Measurements from ENCODE around the gene RAPSN. TPM values are rescaled to one million over a fixed set of nuclear protein-coding genes. Genes with fewer than 3 reads are reported as not detected.

Gene RAPSN
- total RNA-seq, 1 donor from 2014 or later = 0.39 TPM

- Mint-ChIP-seq H3K27ac (no peak overlapping the region), H3K36me3 (peaks cover 30% of the 10 kb centered on the region), H3K9me3 (no peaks in the 10 kb centered on the region), H3K4me3 (no peak overlapping the region), H3K4me1 (ENCODE audit: unreplicated experiment) (peaks cover 11% of the 10 kb centered on the region), H3K27me3 (no peaks in the 10 kb centered on the region)
- DNase-seq (ENCODE audit: extremely low spot score, unreplicated experiment) = no peak
- no peak for TF ChIP-seq CTCF (conservative IDR thresholded peaks at IDR 0.05)
Observed at GRCh38 chr11:47470671-47471070, 21.7 kb upstream of the RAPSN start.

- H3K27me3 Mint-ChIP-seq = no peaks in the 10 kb centered on the region
- H3K27ac Mint-ChIP-seq = peak overlapping the region; percentile 32
- peaks cover 11% of the 10 kb centered on the region for H3K4me1 Mint-ChIP-seq (ENCODE audit: unreplicated experiment)
- H3K36me3 Mint-ChIP-seq = peaks cover 26% of the 10 kb centered on the region
- no peak for TF ChIP-seq CTCF (conservative IDR thresholded peaks at IDR 0.05)
- no peak overlapping the region for H3K4me3 Mint-ChIP-seq
- no peaks in the 10 kb centered on the region for H3K9me3 Mint-ChIP-seq
- DNase-seq (ENCODE audit: extremely low spot score, unreplicated experiment) = no peak
Observed at GRCh38 chr11:47469361-47470179, 20.6 kb upstream of the RAPSN start.

GRCh38 chr11:47468598-47469214 lies 19.8 kb upstream of the RAPSN start:
- Mint-ChIP-seq H3K4me1 (ENCODE audit: unreplicated experiment) (peaks cover 11% of the 10 kb centered on the region), H3K27me3 (no peaks in the 10 kb centered on the region), H3K4me3 (peak overlapping the region; percentile 16), H3K27ac (peak overlapping the region; percentile 32), H3K36me3 (peaks cover 21% of the 10 kb centered on the region), H3K9me3 (no peaks in the 10 kb centered on the region)
- no peak for TF ChIP-seq CTCF (conservative IDR thresholded peaks at IDR 0.05)
- DNase-seq (ENCODE audit: extremely low spot score, unreplicated experiment) = no peak

- Mint-ChIP-seq H3K36me3 (peaks cover 12% of the 10 kb centered on the region), H3K9me3 (no peaks in the 10 kb centered on the region), H3K4me3 (no peak overlapping the region), H3K27ac (peak overlapping the region; percentile 29), H3K4me1 (ENCODE audit: unreplicated experiment) (peaks cover 11% of the 10 kb centered on the region), H3K27me3 (no peaks in the 10 kb centered on the region)
- DNase-seq (ENCODE audit: extremely low spot score, unreplicated experiment) = no peak
- no peak for TF ChIP-seq CTCF (conservative IDR thresholded peaks at IDR 0.05)
Observed at GRCh38 chr11:47467357-47467756, 18.4 kb upstream of the RAPSN start.

- H3K9me3 Mint-ChIP-seq = no peaks in the 10 kb centered on the region
- H3K4me3 Mint-ChIP-seq = no peak overlapping the region
- no peak for DNase-seq (ENCODE audit: extremely low spot score, unreplicated experiment)
- no peaks in the 10 kb centered on the region for H3K27me3 Mint-ChIP-seq
- peak overlapping the region; percentile 29 for H3K27ac Mint-ChIP-seq
- peaks cover 16% of the 10 kb centered on the region for H3K36me3 Mint-ChIP-seq
- peaks cover 11% of the 10 kb centered on the region for H3K4me1 Mint-ChIP-seq (ENCODE audit: unreplicated experiment)
- no peak for TF ChIP-seq CTCF (conservative IDR thresholded peaks at IDR 0.05)
Observed at GRCh38 chr11:47466701-47467250, 17.8 kb upstream of the RAPSN start.
